ENCODE measurements around the gene UGT1A8. TPM values are rescaled to one million over a fixed set of nuclear protein-coding genes. Genes with fewer than 3 reads are reported as not detected.

UGT1A8 gene
- polyA plus RNA-seq, 1 of the 3 experiments (the other 2 are of a cell fraction): not detected

- ChIA-PET POLR2A (no interaction called here), CTCF (no interaction called here)
- Histone ChIP-seq H3K9ac (no peak overlapping the region), H2AFZ (ENCODE audit: low read depth) (no peak overlapping the region), H3K27me3 (ENCODE audit: insufficient read depth) (no peaks in the 10 kb centered on the region), H3K4me3 (ENCODE audit: low read depth in 2 of 2, low read length in 1 of 2) (no peak overlapping the region), H3K4me2 (no peak overlapping the region), H3K36me3 (replicated peaks in 1 of 2; ENCODE audit: control insufficient read depth in 1 of 2, insufficient read depth in 2 of 2, low read length in 1 of 2) (no peaks in the 10 kb centered on the region), H3K9me2 (no peaks in the 10 kb centered on the region), H3K4me1 (ENCODE audit: control insufficient read depth in 1 of 2, insufficient read depth in 2 of 2, low read depth in 1 of 2, low read length in 1 of 2) (peaks cover 0 to 3% of the 10 kb centered on the region in 2 experiments; a peak in 1 of 4 replicates), H3K27ac (ENCODE audit: low read depth in 2 of 2, low read length in 1 of 2) (no peak overlapping the region), H3F3A (replicated peaks; ENCODE audit: insufficient read depth) (no peaks in the 10 kb centered on the region), H3K9me3 (no peaks in the 10 kb centered on the region), H3K79me2 (ENCODE audit: insufficient read depth) (no peaks in the 10 kb centered on the region), H4K20me1 (ENCODE audit: insufficient read depth) (no peaks in the 10 kb centered on the region)
- TF ChIP-seq GATA2 (CRISPR knock-in tag; IDR thresholded peaks at IDR 0.05) (no peak), USF1 (IDR thresholded peaks at IDR 0.05; ENCODE audit: borderline replicate concordance, low read depth) (no peak), RCOR1 (IDR thresholded peaks at IDR 0.05; ENCODE audit: low read length) (no peak), REST (IDR thresholded peaks at IDR 0.05; ENCODE audit: low read depth, low read length) (no peak), TAF1 (IDR thresholded peaks at IDR 0.05; ENCODE audit: borderline replicate concordance, low read depth, low read length) (no peak), POLR2AphosphoS5 (IDR thresholded peaks at IDR 0.05; ENCODE audit: low read depth, low read length) (no peak), IRF3 (IDR thresholded peaks at IDR 0.05; ENCODE audit: low read depth, low read length) (no peak), MEF2A (IDR thresholded peaks at IDR 0.05; ENCODE audit: borderline replicate concordance, low read depth) (no peak), NFIC (IDR thresholded peaks at IDR 0.05; ENCODE audit: borderline replicate concordance) (no peak), FOXM1 (IDR thresholded peaks at IDR 0.05; ENCODE audit: low read depth) (no peak), MAX (IDR thresholded peaks at IDR 0.05; ENCODE audit: low read depth) (no peak), CTCF (IDR thresholded peaks at IDR 0.05) (no peak), SIN3A (IDR thresholded peaks at IDR 0.05; ENCODE audit: borderline replicate concordance, low read depth, low read length) (no peak), EP300 (IDR thresholded peaks at IDR 0.05; ENCODE audit: borderline replicate concordance in 1 of 2, low read depth in 1 of 2, low read length in 1 of 2) (no peak)
- TF ChIP-seq, protein P1, sequence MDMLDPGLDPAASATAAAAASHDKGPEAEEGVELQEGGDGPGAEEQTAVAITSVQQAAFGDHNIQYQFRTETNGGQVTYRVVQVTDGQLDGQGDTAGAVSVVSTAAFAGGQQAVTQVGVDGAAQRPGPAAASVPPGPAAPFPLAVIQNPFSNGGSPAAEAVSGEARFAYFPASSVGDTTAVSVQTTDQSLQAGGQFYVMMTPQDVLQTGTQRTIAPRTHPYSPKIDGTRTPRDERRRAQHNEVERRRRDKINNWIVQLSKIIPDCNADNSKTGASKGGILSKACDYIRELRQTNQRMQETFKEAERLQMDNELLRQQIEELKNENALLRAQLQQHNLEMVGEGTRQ (IDR thresholded peaks at IDR 0.05; ENCODE audit: borderline replicate concordance, low read depth, low read length): no peak
- no peak for DNase-seq
- WGBS (ENCODE audit: low lambda C conversion rate): 77% methylated on average over 6 of the region's 6 CpGs
Observed at GRCh38 chr2:233820774-233821105, 203.3 kb downstream of the UGT1A8 start.

Data from SK-N-SH (cell line).